Vagina (tissue), 2 donors: ENCODE measurements around the gene RHOT1. TPM values are rescaled to one million over a fixed set of nuclear protein-coding genes. Genes with fewer than 3 reads are reported as not detected.

ENCODE experiments used
- DNase-seq, 2 donors: peaks; one replicate each; pipeline ENCODE4 v3.0.0-alpha.2; 2017; ENCODE audit errors: extremely low spot score in 2 of 2
- H3K27ac ChIP-seq: fragments of 200-600 bp; sonication (generic); one replicate; pipeline ENCODE4 v1.5.1; 2019
- H3K27me3 ChIP-seq: fragments of 200-600 bp; sonication (generic); one replicate; pipeline ENCODE4 v1.5.1; 2019
- H3K36me3 ChIP-seq, 2 donors: fragments of 200-600 bp; sonication (generic); one replicate each; pipeline ENCODE4 v1.5.1; 2017 to 2019
- H3K4me1 ChIP-seq: fragments of 200-600 bp; sonication (generic); one replicate; pipeline ENCODE4 v1.5.1; 2019
- H3K4me3 ChIP-seq, 2 donors: fragments of 200-600 bp; sonication (generic); 1 replicate in 1 of 2; 2 replicates in 1 of 2; pipeline ENCODE4 v1.5.1; 2016 to 2019
- H3K9me3 ChIP-seq: fragments of 200-600 bp; sonication (generic); one replicate; pipeline ENCODE4 v1.5.1; 2019
- CTCF ChIP-seq, 3 experiments: fragments of 450-650 bp in 2 of 3; fragments of 200-600 bp in 1 of 3; sonication (generic) in 1 of 3; IDR thresholded peaks; one replicate each; pipeline ENCODE4 v1.5.1; 2017 to 2019; ENCODE audit warnings: antibody characterized with exemption in 3 of 3, mild to moderate bottlenecking in 2 of 3, moderate library complexity in 2 of 3
- POLR2A ChIP-seq, 2 donors: fragments of 450-650 bp; IDR thresholded peaks; one replicate each; pipeline ENCODE4 v1.6.1; 2017; ENCODE audit warnings: antibody characterized with exemption in 2 of 2, mild to moderate bottlenecking in 2 of 2, moderate library complexity in 2 of 2
- POLR2AphosphoS5 ChIP-seq, 2 donors: sonication (generic); formaldehyde crosslinking; IDR thresholded peaks; one replicate each; pipeline ENCODE4 v1.9.0; 2017; ENCODE audit warnings: antibody characterized with exemption in 2 of 2, mild to moderate bottlenecking in 2 of 2, low read depth in 1 of 2; ENCODE audit not compliant: insufficient read depth in 1 of 2
- intact Hi-C: fragments of 100-400 bp; cut with DNase I; formaldehyde crosslinking; loops from one replicate; pipeline ENCODE4 v1.15.1; 2023
- total RNA-seq: library from RNA; depleted of rRNA; stranded (reverse); fragments of >200 nt; gene quantifications from one replicate; pipeline ENCODE4 v1.2.3, GENCODE V29; 2016

The RHOT1 gene
- total RNA-seq, 1 donor from 2014 or later = 46.2 TPM

- DNase-seq = no peak
- Histone ChIP-seq H3K4me1 (peaks cover 6% of the 10 kb centered on the region), H3K9me3 (no peaks in the 10 kb centered on the region), H3K27ac (no peak overlapping the region), H3K27me3 (no peaks in the 10 kb centered on the region), H3K36me3 (peaks cover 0 to 6% of the 10 kb centered on the region in 2 donors), H3K4me3 (no peak overlapping the region)
- no peak for TF ChIP-seq CTCF (IDR thresholded peaks at IDR 0.05)
- TF ChIP-seq POLR2A (IDR thresholded peaks at IDR 0.05) = no peak
- no peak for TF ChIP-seq POLR2AphosphoS5 (IDR thresholded peaks at IDR 0.05; ENCODE audit: insufficient read depth in 1 of 2, low read depth in 1 of 2)
- intact Hi-C loops = no loop called here
Observed at GRCh38 chr17:32152130-32152529, 9.8 kb downstream of the RHOT1 start.

GRCh38 chr17:32155896-32156295, 13.6 kb downstream of the RHOT1 start:
- intact Hi-C loops = no loop called here
- peaks cover 0 to 16% of the 10 kb centered on the region in 2 donors for H3K36me3 ChIP-seq

GRCh38 chr17:32156656-32157055, 14.4 kb downstream of the RHOT1 start:
- no peaks in the 10 kb centered on the region for H3K9me3 ChIP-seq
- H3K27ac ChIP-seq = no peak overlapping the region
- intact Hi-C loops = no loop called here
- no peak for DNase-seq
- H3K36me3 ChIP-seq = peaks cover 0 to 19% of the 10 kb centered on the region in 2 donors
- H3K4me3 ChIP-seq = no peak overlapping the region
- TF ChIP-seq CTCF (IDR thresholded peaks at IDR 0.05) (no peak), POLR2AphosphoS5 (IDR thresholded peaks at IDR 0.05; ENCODE audit: insufficient read depth in 1 of 2, low read depth in 1 of 2) (no peak), POLR2A (IDR thresholded peaks at IDR 0.05) (no peak)
- H3K4me1 ChIP-seq = peaks cover 6% of the 10 kb centered on the region
- no peaks in the 10 kb centered on the region for H3K27me3 ChIP-seq

More at GRCh38 chr17:32155896-32156295, 13.6 kb downstream of the RHOT1 start:
- peaks cover 6% of the 10 kb centered on the region for H3K4me1 ChIP-seq
- TF ChIP-seq POLR2AphosphoS5 (IDR thresholded peaks at IDR 0.05; ENCODE audit: insufficient read depth in 1 of 2, low read depth in 1 of 2) (no peak), CTCF (IDR thresholded peaks at IDR 0.05) (no peak), POLR2A (IDR thresholded peaks at IDR 0.05) (no peak)
- no peaks in the 10 kb centered on the region for H3K27me3 ChIP-seq
- H3K9me3 ChIP-seq = no peaks in the 10 kb centered on the region
- DNase-seq = no peak
- H3K27ac ChIP-seq = no peak overlapping the region
- H3K4me3 ChIP-seq = no peak overlapping the region

- Histone ChIP-seq H3K9me3 (no peaks in the 10 kb centered on the region), H3K4me3 (no peak overlapping the region), H3K36me3 (peaks cover 0 to 19% of the 10 kb centered on the region in 2 donors), H3K4me1 (peaks cover 6% of the 10 kb centered on the region), H3K27ac (no peak overlapping the region), H3K27me3 (no peaks in the 10 kb centered on the region)
- no peak for TF ChIP-seq POLR2AphosphoS5 (IDR thresholded peaks at IDR 0.05; ENCODE audit: insufficient read depth in 1 of 2, low read depth in 1 of 2)
- TF ChIP-seq CTCF (IDR thresholded peaks at IDR 0.05) = no peak
- TF ChIP-seq POLR2A (IDR thresholded peaks at IDR 0.05) = no peak
- no peak for DNase-seq
- intact Hi-C loops = no loop called here
Observed at GRCh38 chr17:32157225-32157624, 14.9 kb downstream of the RHOT1 start.

- Histone ChIP-seq H3K9me3 (no peaks in the 10 kb centered on the region), H3K4me1 (peaks cover 6% of the 10 kb centered on the region), H3K27me3 (no peaks in the 10 kb centered on the region), H3K36me3 (peaks cover 0 to 15% of the 10 kb centered on the region in 2 donors), H3K4me3 (no peak overlapping the region), H3K27ac (no peak overlapping the region)
- intact Hi-C loops = no loop called here
- no peak for DNase-seq
- TF ChIP-seq POLR2A (IDR thresholded peaks at IDR 0.05) = no peak
- no peak for TF ChIP-seq CTCF (IDR thresholded peaks at IDR 0.05)
Observed at GRCh38 chr17:32158870-32159585, 16.7 kb downstream of the RHOT1 start.
